ENCODE data around the gene HNF4A.

HNF4A gene

GRCh38 chr20:44435630-44436335, 80.3 kb downstream of the HNF4A start:
- no peaks in the 10 kb centered on the region for H3F3A ChIP-seq (ENCODE audit: insufficient read depth, low read length)
- no peaks in the 10 kb centered on the region for H3K36me3 ChIP-seq (ENCODE audit: insufficient read depth, low read length)
- H3K9me2 ChIP-seq (ENCODE audit: low read depth, low read length), result no peaks in the 10 kb centered on the region
- H3K79me2 ChIP-seq (ENCODE audit: insufficient read depth, low read length), result no peaks in the 10 kb centered on the region
- no peak overlapping the region for H3K27ac ChIP-seq (ENCODE audit: low read depth, low read length, poor library complexity, severe bottlenecking)
- no peak overlapping the region for H2AFZ ChIP-seq (ENCODE audit: low read length)
- H3K27me3 ChIP-seq (ENCODE audit: insufficient read depth, low read length), result 0 out of 2 replicates have a peak, but pooled peaks cover 3% of the 10 kb centered on the region
- H3K4me1 ChIP-seq (ENCODE audit: insufficient read depth, low read length, severe bottlenecking), result no peaks in the 10 kb centered on the region
- H3K9me3 ChIP-seq (ENCODE audit: low read length), result no peaks in the 10 kb centered on the region
- no peak overlapping the region for H3K9ac ChIP-seq (ENCODE audit: low read length)
- TF ChIP-seq CTCF (IDR thresholded peaks at IDR 0.05; ENCODE audit: low read length), result no peak
- TF ChIP-seq EZH2 (IDR thresholded peaks at IDR 0.05; ENCODE audit: borderline replicate concordance, low read length), result no peak
- no peak overlapping the region for H3K4me3 ChIP-seq (ENCODE audit: low read depth, low read length, poor library complexity, severe bottlenecking)
- no peaks in the 10 kb centered on the region for H4K20me1 ChIP-seq (ENCODE audit: insufficient read depth, low read length)
- H3K4me2 ChIP-seq (ENCODE audit: low read length), result no peak overlapping the region

GRCh38 chr20:44436393-44436792, 80.9 kb downstream of the HNF4A start:
- H3K27me3 ChIP-seq (ENCODE audit: insufficient read depth, low read length), result 0 out of 2 replicates have a peak, but pooled peaks cover 3% of the 10 kb centered on the region
- no peaks in the 10 kb centered on the region for H3K79me2 ChIP-seq (ENCODE audit: insufficient read depth, low read length)
- no peaks in the 10 kb centered on the region for H3K9me2 ChIP-seq (ENCODE audit: low read depth, low read length)
- no peaks in the 10 kb centered on the region for H3K36me3 ChIP-seq (ENCODE audit: insufficient read depth, low read length)
- no peak overlapping the region for H3K27ac ChIP-seq (ENCODE audit: low read depth, low read length, poor library complexity, severe bottlenecking)
- H3K4me3 ChIP-seq (ENCODE audit: low read depth, low read length, poor library complexity, severe bottlenecking), result no peak overlapping the region
- H4K20me1 ChIP-seq (ENCODE audit: insufficient read depth, low read length), result no peaks in the 10 kb centered on the region
- H3K4me2 ChIP-seq (ENCODE audit: low read length), result no peak overlapping the region
- H3F3A ChIP-seq (ENCODE audit: insufficient read depth, low read length), result no peaks in the 10 kb centered on the region
- TF ChIP-seq EZH2 (IDR thresholded peaks at IDR 0.05; ENCODE audit: borderline replicate concordance, low read length) (no peak), CTCF (IDR thresholded peaks at IDR 0.05; ENCODE audit: low read length) (no peak)
- no peaks in the 10 kb centered on the region for H3K9me3 ChIP-seq (ENCODE audit: low read length)
- no peak overlapping the region for H2AFZ ChIP-seq (ENCODE audit: low read length)
- no peak overlapping the region for H3K9ac ChIP-seq (ENCODE audit: low read length)
- no peaks in the 10 kb centered on the region for H3K4me1 ChIP-seq (ENCODE audit: insufficient read depth, low read length, severe bottlenecking)

- Histone ChIP-seq H2AFZ (ENCODE audit: low read length) (no peak overlapping the region), H3K9ac (ENCODE audit: low read length) (no peak overlapping the region), H3K4me1 (ENCODE audit: insufficient read depth, low read length, severe bottlenecking) (no peaks in the 10 kb centered on the region), H3K36me3 (ENCODE audit: insufficient read depth, low read length) (no peaks in the 10 kb centered on the region), H3K9me2 (ENCODE audit: low read depth, low read length) (no peaks in the 10 kb centered on the region), H3F3A (ENCODE audit: insufficient read depth, low read length) (no peaks in the 10 kb centered on the region), H4K20me1 (ENCODE audit: insufficient read depth, low read length) (no peaks in the 10 kb centered on the region), H3K4me3 (ENCODE audit: low read depth, low read length, poor library complexity, severe bottlenecking) (no peak overlapping the region), H3K27ac (ENCODE audit: low read depth, low read length, poor library complexity, severe bottlenecking) (no peak overlapping the region), H3K79me2 (ENCODE audit: insufficient read depth, low read length) (no peaks in the 10 kb centered on the region), H3K4me2 (ENCODE audit: low read length) (no peak overlapping the region), H3K9me3 (ENCODE audit: low read length) (no peaks in the 10 kb centered on the region), H3K27me3 (ENCODE audit: insufficient read depth, low read length) (0 out of 2 replicates have a peak, but pooled peaks cover 3% of the 10 kb centered on the region)
- TF ChIP-seq EZH2 (IDR thresholded peaks at IDR 0.05; ENCODE audit: borderline replicate concordance, low read length), result no peak
- no peak for TF ChIP-seq CTCF (IDR thresholded peaks at IDR 0.05; ENCODE audit: low read length)
These were observed 82.0 kb downstream of the HNF4A start for GRCh38 chr20:44437497-44437896.

Measured in OCI-LY1 (cell line).